Lung (tissue), 12 donors: ENCODE results near the gene TAF4. TPM values are rescaled to one million over a fixed set of nuclear protein-coding genes. Genes with fewer than 3 reads are reported as not detected.
A peak's percentile ranks its signal among the peaks of the same experiment; 100 is the strongest.

Experiments used
- ATAC-seq: fragments of 200-7000 bp; cut with Tn5 transposase; one replicate; pipeline ENCODE4 v1.9.1; 2020; ENCODE audit warnings: moderate number of reproducible peaks; ENCODE audit not compliant: insufficient read depth, low FRiP score
- DNase-seq, 3 donors: peaks; one replicate each; pipeline ENCODE4 v3.0.0-alpha.2; 2013 to 2017
- H3K27ac ChIP-seq, 2 donors: one replicate each; pipeline ENCODE4 v1.5.1; 2013; ENCODE audit warnings: mild to moderate bottlenecking in 2 of 2, moderate library complexity in 2 of 2, control low read depth in 1 of 2, inconsistent platforms in 1 of 2, low read depth in 1 of 2, low read length in 1 of 2
- H3K27me3 ChIP-seq, 3 donors: one replicate each; pipeline ENCODE4 v1.5.1; 2013; ENCODE audit warnings: low read length in 2 of 3; ENCODE audit not compliant: control insufficient read depth in 3 of 3, insufficient read depth in 3 of 3
- H3K36me3 ChIP-seq, 4 donors: one replicate each; pipeline ENCODE4 v1.5.1; 2013; ENCODE audit warnings: low read length in 4 of 4, mild to moderate bottlenecking in 1 of 4, moderate library complexity in 1 of 4; ENCODE audit not compliant: control insufficient read depth in 4 of 4, insufficient read depth in 4 of 4
- H3K4me1 ChIP-seq, 5 donors: one replicate each; pipeline ENCODE4 v1.5.1; 2013; ENCODE audit warnings: low read length in 5 of 5, mild to moderate bottlenecking in 2 of 5, moderate library complexity in 1 of 5; ENCODE audit not compliant: control insufficient read depth in 5 of 5, insufficient read depth in 5 of 5
- H3K4me3 ChIP-seq: one replicate; pipeline ENCODE4 v1.5.1; 2013; ENCODE audit warnings: mild to moderate bottlenecking, control low read depth, moderate library complexity
- H3K9ac ChIP-seq, 2 donors: one replicate each; pipeline ENCODE4 v1.5.1; 2013; ENCODE audit warnings: low read length in 2 of 2, control low read depth in 1 of 2; ENCODE audit not compliant: insufficient read depth in 1 of 2
- H3K9me3 ChIP-seq, 4 donors: one replicate each; pipeline ENCODE4 v1.5.1; 2013; ENCODE audit warnings: low read length in 3 of 4, mild to moderate bottlenecking in 1 of 4, moderate library complexity in 1 of 4; ENCODE audit not compliant: control insufficient read depth in 4 of 4, insufficient read depth in 3 of 4
- WGBS, 2 donors: extraction: QIAGEN DNeasy Blood & Tissue Kit; methylation state at CpG; one replicate each; pipeline ENCODE4 v1.1.7; 2013; 5-methylcytosine and 5-hydroxymethylcytosine counted together
- polyA plus RNA-seq, 2 donors: library from polyadenylated mRNA; stranded (reverse); fragments of 200-250 nt; gene quantifications; one replicate each; pipeline ENCODE4 v1.2.1, GENCODE V29; 2013
- total RNA-seq, 2 donors: library from RNA; depleted of rRNA in 1 of 2; stranded (reverse); fragments of >200 nt in 1 of 2; gene quantifications; one replicate each; pipeline ENCODE4 v1.2.1, GENCODE V29; 2014 to 2021
- TF ChIP-seq, protein P1 (sequence below): IDR thresholded peaks from 2 replicates; pipeline ENCODE4 v1.5.1; 2012; ENCODE audit warnings: mild to moderate bottlenecking; ENCODE audit errors: control extremely low read depth, extremely low read depth
- donor health status: control.
- donor health status: control.
- donor health status: Bipolar disorder and iron deficiency.
- donor health status: healthy.
- donor health status: DM: yes; HTN: yes; CAD: no.

Gene TAF4
- total and polyA plus RNA-seq, 4 donors = 5.4 to 20.3 (median 10.9) TPM

DNA sequence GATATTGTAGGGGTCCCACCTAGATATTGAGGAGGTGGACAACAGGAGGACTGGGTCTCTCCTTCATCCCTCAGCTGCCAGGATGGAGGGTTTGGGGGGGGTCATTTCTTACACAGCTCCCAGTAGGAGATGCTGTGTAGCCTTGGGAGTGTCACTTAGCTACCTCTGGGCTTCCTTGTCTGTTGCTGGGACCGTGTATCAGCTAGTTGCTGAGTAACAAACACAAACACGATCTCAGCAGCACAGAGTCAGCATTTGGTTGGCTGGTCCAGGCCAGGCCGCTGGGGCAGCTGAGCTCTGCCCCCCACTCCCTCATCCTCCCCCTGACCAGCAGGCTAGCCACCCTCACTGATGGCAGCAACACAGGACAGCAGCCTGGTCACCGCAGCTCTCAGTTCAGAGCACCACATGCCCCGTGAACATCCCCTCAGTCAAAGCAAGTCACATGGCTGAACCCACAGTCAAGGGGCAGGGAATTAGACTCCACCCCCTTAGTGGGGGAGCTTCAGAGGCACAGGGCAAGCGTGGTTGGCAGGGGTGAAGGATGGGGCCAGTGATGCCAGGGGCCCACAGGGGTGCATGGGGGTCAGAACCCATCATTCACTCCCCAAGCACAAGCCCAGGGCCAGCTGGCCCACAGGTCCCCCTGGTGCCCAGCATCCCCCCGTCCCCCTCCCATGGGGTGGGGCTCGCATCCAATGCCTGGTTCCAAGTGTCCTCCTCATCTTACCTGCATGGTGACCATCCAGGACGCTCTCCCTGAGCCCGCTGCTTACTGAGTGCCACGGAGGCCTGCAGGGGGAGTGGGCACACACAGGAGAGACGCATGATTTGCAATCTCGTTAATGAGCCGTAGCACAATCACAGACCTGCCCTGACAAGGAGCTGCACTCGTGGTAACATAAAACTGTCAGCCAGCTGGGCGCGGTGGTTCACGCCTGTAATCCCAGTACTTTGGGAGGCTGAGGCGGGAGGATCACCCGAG, 112.4 kb downstream of the TAF4 start:
- Histone ChIP-seq H3K9ac (no peak overlapping the region), H3K9me3 (no peaks in the 10 kb centered on the region), H3K27me3 (no peaks in the 10 kb centered on the region), H3K4me3 (no peak overlapping the region), H3K4me1 (no peaks in the 10 kb centered on the region), H3K27ac (no peak overlapping the region), H3K36me3 (no peaks in the 10 kb centered on the region)
- 82% methylated on average over 18 to 20 of the region's 20 CpGs for WGBS, 2 donors
- no peak for ATAC-seq
- no peak for DNase-seq
- TF ChIP-seq, protein P1, sequence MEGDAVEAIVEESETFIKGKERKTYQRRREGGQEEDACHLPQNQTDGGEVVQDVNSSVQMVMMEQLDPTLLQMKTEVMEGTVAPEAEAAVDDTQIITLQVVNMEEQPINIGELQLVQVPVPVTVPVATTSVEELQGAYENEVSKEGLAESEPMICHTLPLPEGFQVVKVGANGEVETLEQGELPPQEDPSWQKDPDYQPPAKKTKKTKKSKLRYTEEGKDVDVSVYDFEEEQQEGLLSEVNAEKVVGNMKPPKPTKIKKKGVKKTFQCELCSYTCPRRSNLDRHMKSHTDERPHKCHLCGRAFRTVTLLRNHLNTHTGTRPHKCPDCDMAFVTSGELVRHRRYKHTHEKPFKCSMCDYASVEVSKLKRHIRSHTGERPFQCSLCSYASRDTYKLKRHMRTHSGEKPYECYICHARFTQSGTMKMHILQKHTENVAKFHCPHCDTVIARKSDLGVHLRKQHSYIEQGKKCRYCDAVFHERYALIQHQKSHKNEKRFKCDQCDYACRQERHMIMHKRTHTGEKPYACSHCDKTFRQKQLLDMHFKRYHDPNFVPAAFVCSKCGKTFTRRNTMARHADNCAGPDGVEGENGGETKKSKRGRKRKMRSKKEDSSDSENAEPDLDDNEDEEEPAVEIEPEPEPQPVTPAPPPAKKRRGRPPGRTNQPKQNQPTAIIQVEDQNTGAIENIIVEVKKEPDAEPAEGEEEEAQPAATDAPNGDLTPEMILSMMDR = no peak

DNA sequence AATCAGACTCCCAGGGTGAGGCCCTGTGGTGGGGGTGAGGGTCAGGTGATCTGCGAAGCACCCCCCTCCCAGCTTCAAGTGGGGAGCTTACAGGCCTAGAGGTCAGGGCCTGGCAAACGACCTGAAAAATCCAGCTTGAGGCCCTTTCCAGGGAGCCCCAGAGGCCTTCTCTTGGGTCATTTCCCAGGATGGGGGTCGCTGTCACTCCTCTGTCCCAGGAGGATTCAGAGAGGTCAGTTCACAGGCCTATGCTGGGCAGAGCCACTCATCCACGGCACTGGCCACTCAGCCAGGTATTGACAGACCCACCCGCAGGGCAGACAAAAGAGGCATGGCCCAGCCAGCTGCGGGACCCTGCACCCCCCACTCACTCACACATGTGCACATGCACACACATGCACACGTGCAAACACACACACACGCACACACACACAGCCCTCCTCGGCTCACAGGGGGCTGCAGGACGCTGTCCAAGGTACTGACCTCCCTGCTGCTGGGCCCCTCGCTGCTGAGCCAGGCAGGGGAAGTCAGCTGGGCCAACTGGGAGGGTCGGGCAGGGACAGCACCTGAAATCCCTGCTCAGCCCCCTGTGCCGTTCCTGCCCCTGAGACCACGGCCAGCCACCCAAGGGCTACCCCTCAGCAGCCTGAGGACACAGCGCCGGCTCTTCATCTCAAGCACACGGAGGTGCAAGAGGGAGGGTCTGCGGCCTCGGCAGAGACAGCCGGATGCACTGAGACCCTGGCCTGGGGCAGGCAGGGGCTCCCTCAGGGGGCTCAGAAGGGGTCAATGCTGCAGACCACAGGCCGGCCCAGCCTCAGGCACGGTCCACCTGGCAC, 113.8 kb downstream of the TAF4 start:
- no peak overlapping the region for H3K4me3 ChIP-seq
- WGBS, 2 donors = 25 to 26% methylated on average over 19 to 22 of the region's 22 CpGs
- ATAC-seq (no peak), DNase-seq (peak; percentile 67 to 90 (median 83))
- no peaks in the 10 kb centered on the region for H3K36me3 ChIP-seq
- no peak overlapping the region for H3K27ac ChIP-seq
- H3K9ac ChIP-seq = no peak overlapping the region
- H3K9me3 ChIP-seq = no peaks in the 10 kb centered on the region
- H3K4me1 ChIP-seq = no peaks in the 10 kb centered on the region
- no peaks in the 10 kb centered on the region for H3K27me3 ChIP-seq
- TF ChIP-seq, protein P1 = no peak

DNA sequence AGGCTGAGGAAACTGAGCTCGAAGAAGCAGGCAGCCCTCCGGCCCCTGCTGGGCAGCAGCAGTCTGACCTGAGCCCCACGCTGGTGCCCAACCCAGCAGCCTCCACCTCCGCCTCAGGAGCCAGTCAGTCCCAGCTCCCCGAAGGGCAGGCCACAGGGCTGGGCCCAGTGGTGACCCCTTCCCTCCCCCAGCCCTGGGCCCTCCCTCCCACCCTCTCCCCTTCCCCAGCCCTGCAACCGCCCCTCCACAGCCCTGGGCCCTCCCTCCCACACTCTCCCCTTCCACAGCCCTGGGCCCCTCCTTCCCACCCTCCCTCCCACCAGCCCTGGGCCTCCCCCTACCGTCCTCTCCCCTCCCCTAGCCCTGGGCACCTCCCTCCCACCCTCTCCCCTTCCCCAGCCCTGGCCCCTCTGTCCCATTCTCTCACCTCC, 115.0 kb downstream of the TAF4 start:
- Histone ChIP-seq H3K4me1 (no peaks in the 10 kb centered on the region), H3K36me3 (no peaks in the 10 kb centered on the region), H3K4me3 (no peak overlapping the region), H3K9ac (no peak overlapping the region), H3K9me3 (no peaks in the 10 kb centered on the region), H3K27me3 (no peaks in the 10 kb centered on the region), H3K27ac (no peak overlapping the region)
- DNase-seq (peak in 1 of 3 donors; percentile 2), ATAC-seq (no peak)
- 47 to 49% methylated on average over 6 to 7 of the region's 7 CpGs for WGBS, 2 donors
- TF ChIP-seq, protein P1 = no peak
